Bronchus fibroblast of lung (primary cell): ENCODE results near the gene EML1. TPM values are rescaled to one million over a fixed set of nuclear protein-coding genes. Genes with fewer than 3 reads are reported as not detected.

Experiments
- total RNA-seq: library from RNA; depleted of rRNA; stranded (reverse); fragments of >200 nt; gene quantifications from 2 replicates; pipeline ENCODE4 v1.2.3, GENCODE V29; 2015

Gene EML1, protein sequence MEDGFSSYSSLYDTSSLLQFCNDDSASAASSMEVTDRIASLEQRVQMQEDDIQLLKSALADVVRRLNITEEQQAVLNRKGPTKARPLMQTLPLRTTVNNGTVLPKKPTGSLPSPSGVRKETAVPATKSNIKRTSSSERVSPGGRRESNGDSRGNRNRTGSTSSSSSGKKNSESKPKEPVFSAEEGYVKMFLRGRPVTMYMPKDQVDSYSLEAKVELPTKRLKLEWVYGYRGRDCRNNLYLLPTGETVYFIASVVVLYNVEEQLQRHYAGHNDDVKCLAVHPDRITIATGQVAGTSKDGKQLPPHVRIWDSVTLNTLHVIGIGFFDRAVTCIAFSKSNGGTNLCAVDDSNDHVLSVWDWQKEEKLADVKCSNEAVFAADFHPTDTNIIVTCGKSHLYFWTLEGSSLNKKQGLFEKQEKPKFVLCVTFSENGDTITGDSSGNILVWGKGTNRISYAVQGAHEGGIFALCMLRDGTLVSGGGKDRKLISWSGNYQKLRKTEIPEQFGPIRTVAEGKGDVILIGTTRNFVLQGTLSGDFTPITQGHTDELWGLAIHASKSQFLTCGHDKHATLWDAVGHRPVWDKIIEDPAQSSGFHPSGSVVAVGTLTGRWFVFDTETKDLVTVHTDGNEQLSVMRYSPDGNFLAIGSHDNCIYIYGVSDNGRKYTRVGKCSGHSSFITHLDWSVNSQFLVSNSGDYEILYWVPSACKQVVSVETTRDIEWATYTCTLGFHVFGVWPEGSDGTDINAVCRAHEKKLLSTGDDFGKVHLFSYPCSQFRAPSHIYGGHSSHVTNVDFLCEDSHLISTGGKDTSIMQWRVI
- total RNA-seq, result 11.1 and 11.3 TPM in 2 replicates

DNA sequence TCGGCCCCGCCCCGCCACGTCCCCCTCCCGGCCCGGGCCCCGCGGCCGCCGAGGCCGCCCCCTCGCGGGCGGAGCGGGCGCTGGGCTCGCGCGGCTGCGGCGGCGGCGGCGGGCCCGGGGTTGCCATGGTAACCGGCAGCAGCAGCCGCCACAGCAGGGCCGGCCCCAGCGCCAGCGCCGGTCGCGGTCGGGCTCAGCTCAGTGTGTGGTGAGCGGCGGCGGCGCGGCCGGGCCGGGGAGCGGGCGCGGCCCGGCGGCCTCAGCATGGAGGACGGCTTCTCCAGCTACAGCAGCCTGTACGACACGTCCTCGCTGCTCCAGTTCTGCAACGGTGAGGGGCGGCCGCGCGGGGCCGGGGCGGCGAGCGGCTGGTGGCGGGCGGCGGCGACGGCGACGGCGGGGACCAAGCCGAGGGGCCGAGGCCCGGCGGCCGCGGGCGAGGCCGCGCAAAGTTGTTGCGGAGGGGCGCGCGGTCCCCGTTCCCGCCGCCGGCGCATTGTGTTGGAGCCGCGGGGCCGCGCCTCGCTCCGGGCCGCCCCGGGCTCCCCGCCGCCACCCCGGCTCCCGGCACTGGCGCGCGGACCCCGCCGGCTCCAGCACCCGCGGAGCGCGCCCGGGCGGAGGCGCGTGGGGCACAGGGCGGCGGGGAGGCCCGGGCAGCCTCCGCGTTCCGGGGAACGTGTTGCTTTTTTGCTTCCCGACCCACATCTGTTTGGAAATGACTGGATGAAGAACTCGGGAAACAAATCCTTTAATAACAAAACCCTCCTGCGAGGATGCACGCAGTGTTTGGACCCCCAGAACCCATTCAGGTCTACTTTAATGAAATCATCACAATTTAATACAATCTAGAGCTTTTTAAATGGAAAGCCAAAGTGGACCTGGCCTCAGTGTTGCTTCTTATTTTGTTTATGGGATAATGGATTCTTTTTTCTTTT is at the start of gene EML1:
Gene EML1 (plus strand): TSS at position 201 of the 938 bp plus-strand sequence. CDS start 64 bp downstream, at position 265.

Other genes with a start within 250 kb of the EML1 start
- gene CCDC85C, start 189.2 kb upstream of the EML1 start, total RNA-seq, result 9.7 and 11.3 TPM in 2 replicates
- gene HHIPL1, start 148.3 kb upstream of the EML1 start, total RNA-seq, result 1.8 and 2.7 TPM in 2 replicates
- gene CYP46A1, start 109.1 kb upstream of the EML1 start, total RNA-seq, result not detected in 2 replicates